Type B pancreatic cell (in vitro differentiated cells): Measurements from ENCODE around the gene CXXC4. TPM values are rescaled to one million over a fixed set of nuclear protein-coding genes. Genes with fewer than 3 reads are reported as not detected.

Experiments used
- DNase-seq: peaks from one replicate; pipeline ENCODE4 v3.0.0; 2021; ENCODE audit warnings: mixed read lengths; ENCODE audit not compliant: unreplicated experiment; ENCODE audit errors: extremely low spot score
- H3K27ac Mint-ChIP-seq: 2 replicates; pipeline ENCODE4 v1.8.0; 2021; ENCODE audit warnings: mild to moderate bottlenecking, mixed read lengths
- H3K27me3 Mint-ChIP-seq: 2 replicates; pipeline ENCODE4 v1.8.0; 2021; ENCODE audit warnings: mixed read lengths
- H3K36me3 Mint-ChIP-seq: 2 replicates; pipeline ENCODE4 v1.8.0; 2021; ENCODE audit warnings: mixed read lengths
- H3K4me1 Mint-ChIP-seq: one replicate; pipeline ENCODE4 v1.8.0; 2021; ENCODE audit warnings: mixed read lengths; ENCODE audit not compliant: unreplicated experiment
- H3K4me3 Mint-ChIP-seq: 2 replicates; pipeline ENCODE4 v1.8.0; 2021; ENCODE audit warnings: mild to moderate bottlenecking, mixed read lengths
- H3K9me3 Mint-ChIP-seq: 2 replicates; pipeline ENCODE4 v1.8.0; 2021; ENCODE audit warnings: mixed read lengths
- total RNA-seq: library from RNA; stranded (reverse); gene quantifications from 2 replicates; pipeline ENCODE4 v1.2.1, GENCODE V29; 2021; ENCODE audit warnings: low replicate concordance
- TF ChIP-seq, protein P1 (sequence below): fragments of 200-600 bp; sonication (generic); conservative IDR thresholded peaks from 2 replicates; pipeline ENCODE4 v1.5.0; 2021; ENCODE audit warnings: antibody characterized with exemption, mild to moderate bottlenecking

The CXXC4 gene
- total RNA-seq, 1 donor from 2014 or later: 4.2 TPM

DNA sequence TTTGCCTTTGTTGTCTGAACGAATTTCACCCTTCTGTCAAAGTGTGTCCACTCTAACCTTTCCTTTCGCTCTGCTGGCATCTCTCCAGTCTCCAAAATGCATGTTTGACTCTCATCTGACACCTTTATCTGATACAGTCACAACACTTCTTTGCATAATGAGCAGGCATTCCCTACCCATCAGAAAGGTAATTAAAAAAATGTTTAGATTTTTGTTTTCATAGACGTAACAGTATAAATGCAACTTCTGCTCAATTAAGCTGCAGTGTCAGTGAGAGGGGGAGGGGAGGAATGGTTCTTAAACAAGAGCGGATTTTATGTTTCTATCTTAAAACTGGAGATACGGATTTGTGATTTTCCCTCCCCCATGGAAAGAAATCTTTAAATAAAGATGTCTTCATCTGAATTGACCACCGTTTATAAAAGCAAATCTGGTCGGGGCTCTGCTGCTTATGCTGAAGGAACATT is 70.2 kb downstream of the CXXC4 start:
- Mint-ChIP-seq H3K4me1 (peaks cover 24% of the 10 kb centered on the region), H3K27me3 (peaks cover 9% of the 10 kb centered on the region), H3K36me3 (no peaks in the 10 kb centered on the region), H3K4me3 (peak overlapping the region; percentile 68), H3K9me3 (peaks cover 5% of the 10 kb centered on the region), H3K27ac (no peak overlapping the region)
- no peak for DNase-seq
- TF ChIP-seq, protein P1, sequence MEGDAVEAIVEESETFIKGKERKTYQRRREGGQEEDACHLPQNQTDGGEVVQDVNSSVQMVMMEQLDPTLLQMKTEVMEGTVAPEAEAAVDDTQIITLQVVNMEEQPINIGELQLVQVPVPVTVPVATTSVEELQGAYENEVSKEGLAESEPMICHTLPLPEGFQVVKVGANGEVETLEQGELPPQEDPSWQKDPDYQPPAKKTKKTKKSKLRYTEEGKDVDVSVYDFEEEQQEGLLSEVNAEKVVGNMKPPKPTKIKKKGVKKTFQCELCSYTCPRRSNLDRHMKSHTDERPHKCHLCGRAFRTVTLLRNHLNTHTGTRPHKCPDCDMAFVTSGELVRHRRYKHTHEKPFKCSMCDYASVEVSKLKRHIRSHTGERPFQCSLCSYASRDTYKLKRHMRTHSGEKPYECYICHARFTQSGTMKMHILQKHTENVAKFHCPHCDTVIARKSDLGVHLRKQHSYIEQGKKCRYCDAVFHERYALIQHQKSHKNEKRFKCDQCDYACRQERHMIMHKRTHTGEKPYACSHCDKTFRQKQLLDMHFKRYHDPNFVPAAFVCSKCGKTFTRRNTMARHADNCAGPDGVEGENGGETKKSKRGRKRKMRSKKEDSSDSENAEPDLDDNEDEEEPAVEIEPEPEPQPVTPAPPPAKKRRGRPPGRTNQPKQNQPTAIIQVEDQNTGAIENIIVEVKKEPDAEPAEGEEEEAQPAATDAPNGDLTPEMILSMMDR: no peak

DNA sequence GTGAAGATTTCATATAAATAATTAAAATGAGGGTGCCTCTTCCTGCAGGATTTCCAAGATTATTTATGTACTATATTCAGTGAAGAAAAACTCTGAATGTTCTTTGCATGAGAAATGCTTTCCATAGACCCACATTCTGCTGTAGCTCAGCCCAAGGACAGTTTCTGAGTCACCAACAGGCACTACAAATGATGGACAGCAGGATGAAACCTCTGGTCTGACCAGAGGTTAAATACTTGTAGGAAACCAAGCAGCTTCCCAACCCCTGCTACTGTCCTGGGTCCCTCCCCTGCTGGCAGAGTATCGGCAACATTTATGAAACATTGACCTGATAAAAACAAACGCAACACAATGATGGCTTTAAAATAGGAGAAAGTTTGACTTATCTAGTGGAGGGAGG is 73.1 kb downstream of the CXXC4 start:
- Mint-ChIP-seq H3K9me3 (peaks cover 5% of the 10 kb centered on the region), H3K4me3 (no peak overlapping the region), H3K4me1 (peaks cover 27% of the 10 kb centered on the region), H3K36me3 (no peaks in the 10 kb centered on the region), H3K27me3 (peaks cover 9% of the 10 kb centered on the region), H3K27ac (no peak overlapping the region)
- TF ChIP-seq, protein P1: no peak
- DNase-seq: no peak

DNA sequence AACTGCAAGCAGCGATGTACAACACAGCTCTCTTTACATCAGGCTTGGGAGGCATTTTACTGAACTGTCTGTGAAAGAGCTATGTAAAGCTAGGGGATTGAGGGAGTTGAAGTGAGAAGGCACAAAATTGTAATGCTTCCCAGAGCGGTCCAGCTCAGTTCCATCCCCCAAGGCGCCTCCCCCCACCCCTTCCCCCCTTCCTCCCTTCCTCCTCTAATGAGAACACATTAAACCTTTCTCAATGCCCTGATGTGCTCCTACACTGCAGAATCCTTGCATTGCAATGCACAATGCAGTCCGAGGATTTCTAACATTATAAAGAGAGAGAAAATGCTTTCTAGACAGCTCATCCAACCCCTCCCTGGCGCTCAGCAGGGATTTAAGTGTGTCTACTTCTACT is 73.9 kb downstream of the CXXC4 start:
- Mint-ChIP-seq H3K9me3 (peaks cover 5% of the 10 kb centered on the region), H3K4me1 (peaks cover 27% of the 10 kb centered on the region), H3K27me3 (peaks cover 9% of the 10 kb centered on the region), H3K4me3 (peak overlapping the region; percentile 66), H3K36me3 (no peaks in the 10 kb centered on the region), H3K27ac (no peak overlapping the region)
- no peak for DNase-seq
- TF ChIP-seq, protein P1: no peak
